Measurements from ENCODE around the gene MAD1L1.

MAD1L1 gene

DNA sequence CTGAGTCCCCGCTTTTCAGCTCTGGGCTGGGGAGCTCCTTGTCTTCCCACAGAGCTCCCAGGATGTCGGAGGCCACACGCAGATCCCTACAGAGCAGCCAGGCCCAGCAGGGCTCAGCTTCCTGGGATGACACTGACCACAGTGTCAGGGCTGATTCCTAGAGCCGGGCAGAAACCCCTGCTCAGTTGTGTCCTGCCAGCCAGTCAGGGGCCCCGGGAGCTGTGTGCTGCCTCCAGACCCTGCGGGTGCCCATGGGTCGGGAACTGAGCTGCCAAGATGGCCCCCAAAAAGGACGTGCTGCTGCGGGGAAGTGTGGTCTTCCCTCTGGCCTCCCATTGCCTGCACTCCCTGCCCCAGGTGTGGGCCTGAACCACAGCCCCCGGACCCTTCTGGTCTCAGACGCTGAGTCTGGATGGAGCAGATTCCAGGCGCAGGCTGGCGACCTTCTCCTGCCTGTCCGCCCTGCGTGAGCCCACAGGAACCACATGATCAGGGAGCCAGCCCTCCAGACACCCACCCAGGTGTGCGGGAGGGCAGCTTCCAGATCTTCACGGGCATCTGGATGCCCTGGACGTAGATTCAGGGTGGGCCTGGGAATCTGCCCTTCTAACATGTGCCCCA is 217.4 kb downstream of the MAD1L1 start:
- TF ChIP-seq CTCF (IDR thresholded peaks at IDR 0.05; ENCODE audit: low read depth, low read length, missing control alignments), result no peak
- H3K4me3 ChIP-seq (replicated peaks; ENCODE audit: low read depth, low read length), result no peak overlapping the region
- no peak for DNase-seq (ENCODE audit: extremely low read depth, low read depth)

DNA sequence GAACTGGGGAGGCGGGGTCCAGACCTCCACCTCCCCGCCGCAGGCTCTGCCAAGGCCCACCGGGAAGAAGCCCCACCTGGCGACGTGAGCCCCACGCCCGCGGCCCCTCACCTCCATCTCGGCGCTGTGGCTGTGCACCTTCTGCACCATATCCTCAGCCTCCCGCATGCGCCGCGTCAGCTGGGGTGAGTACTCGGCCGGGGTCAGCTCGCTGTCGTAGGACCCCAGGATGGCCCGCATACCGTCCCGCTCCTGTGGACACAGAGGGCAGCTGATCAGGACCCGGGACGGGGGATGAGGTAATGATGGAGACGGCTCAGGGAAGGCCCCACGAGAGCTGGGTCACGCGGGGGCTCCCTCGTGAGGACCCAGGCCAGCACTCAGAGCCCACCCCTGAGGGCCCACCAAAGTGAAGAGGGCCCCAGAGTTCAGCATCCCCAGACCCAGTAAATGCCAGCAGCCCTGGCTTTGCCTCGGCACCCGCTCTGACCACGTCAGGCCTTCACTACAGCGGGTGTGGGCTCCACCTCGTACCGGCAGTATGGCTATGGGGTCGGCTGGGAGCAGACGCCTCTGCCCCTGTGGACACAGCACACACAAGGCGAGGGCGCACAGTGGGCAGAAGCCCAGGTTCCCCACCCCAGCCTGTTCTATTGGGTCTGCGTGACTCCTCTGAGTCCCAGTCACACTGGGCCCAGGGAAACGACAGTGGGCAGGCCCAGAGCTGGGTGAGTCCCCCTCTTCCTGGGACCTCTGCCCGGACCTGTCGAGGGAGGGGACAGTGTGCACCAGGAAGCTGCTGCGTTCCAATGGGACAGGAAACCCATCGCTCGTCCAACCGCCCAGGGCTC is 218.1 kb downstream of the MAD1L1 start:
- no peak for TF ChIP-seq CTCF (IDR thresholded peaks at IDR 0.05; ENCODE audit: low read depth, low read length, missing control alignments)
- DNase-seq (ENCODE audit: extremely low read depth, low read depth), result no peak
- H3K4me3 ChIP-seq (replicated peaks; ENCODE audit: low read depth, low read length), result no peak overlapping the region

GRCh38 chr7:2013381-2014311 is 219.1 kb downstream of the MAD1L1 start:
- no peak overlapping the region for H3K4me3 ChIP-seq (replicated peaks; ENCODE audit: low read depth, low read length)
- no peak for TF ChIP-seq CTCF (IDR thresholded peaks at IDR 0.05; ENCODE audit: low read depth, low read length, missing control alignments)
- DNase-seq (ENCODE audit: extremely low read depth, low read depth), result no peak

- no peak for DNase-seq (ENCODE audit: extremely low read depth, low read depth)
- H3K4me3 ChIP-seq (replicated peaks; ENCODE audit: low read depth, low read length), result no peak overlapping the region
- no peak for TF ChIP-seq CTCF (IDR thresholded peaks at IDR 0.05; ENCODE audit: low read depth, low read length, missing control alignments)
Observed at GRCh38 chr7:2012981-2013380, 219.8 kb downstream of the MAD1L1 start.

DNA sequence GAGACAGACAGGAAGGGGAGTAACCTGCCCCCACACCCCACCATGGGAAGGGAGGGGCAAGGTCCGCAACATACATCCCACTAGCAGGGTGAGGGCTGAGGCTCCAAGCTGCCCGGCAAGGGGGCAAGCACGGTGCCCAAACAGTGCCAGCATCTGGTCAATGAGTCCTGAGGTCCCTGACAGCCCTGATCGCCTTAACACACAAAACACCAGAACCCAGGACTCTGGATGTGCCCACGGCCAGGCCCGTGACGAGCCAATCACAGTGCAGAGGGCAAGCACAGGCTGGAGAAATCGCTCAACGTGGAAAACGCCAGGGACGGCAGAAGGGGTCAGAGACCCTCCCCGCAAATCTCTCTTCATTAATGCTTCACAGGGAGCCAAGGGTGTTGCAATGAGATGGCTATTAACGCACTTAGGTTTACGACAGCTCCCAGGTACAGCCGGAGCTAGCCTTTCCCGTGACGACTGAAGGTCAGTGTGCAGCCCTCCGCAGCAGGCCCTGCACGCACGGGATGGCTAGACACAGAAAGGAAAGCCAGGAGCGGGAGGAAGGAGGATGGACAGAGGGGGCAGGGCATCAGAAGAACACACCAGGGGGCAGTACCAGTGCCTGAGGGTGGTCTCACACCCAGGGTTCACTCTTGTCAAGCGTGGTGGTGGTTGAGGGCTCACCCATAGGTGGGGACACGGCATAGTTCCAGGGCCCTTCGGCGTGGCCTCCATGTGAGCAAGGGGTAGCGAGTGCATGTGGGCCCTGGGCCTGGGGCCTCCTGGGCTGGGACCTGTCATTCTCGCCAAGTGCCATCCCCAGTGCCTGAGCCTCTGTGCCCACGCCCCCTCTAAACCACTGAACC is 220.5 kb downstream of the MAD1L1 start:
- no peak for TF ChIP-seq CTCF (IDR thresholded peaks at IDR 0.05; ENCODE audit: low read depth, low read length, missing control alignments)
- no peak for DNase-seq (ENCODE audit: extremely low read depth, low read depth)
- H3K4me3 ChIP-seq (replicated peaks; ENCODE audit: low read depth, low read length), result no peak overlapping the region

Data from HFF-Myc (cell line).